GM12892 (cell line): ENCODE measurements around the gene CHST2.
A peak's percentile ranks its signal among the peaks of the same experiment; 100 is the strongest.
"Not testable (repeated sequence)": the region's sequence is repeated elsewhere in the genome, so short reads cannot be mapped to it uniquely, and the experiment has no call there.

ENCODE experiments used
- DNase-seq: peaks from one replicate; pipeline ENCODE4 v3.0.0; 2011; ENCODE audit not compliant: insufficient read length
- FAIRE-seq: peaks from 2 replicates; lab custom pipeline; 2011; peaks lifted over from hg19 to GRCh38; lab: Jason Lieb, UNC
- POLR2A ChIP-seq: IDR thresholded peaks from 2 replicates; pipeline ENCODE4 v1.6.1; 2011; ENCODE audit warnings: low read depth, low read length, control low read depth
- POLR2AphosphoS5 ChIP-seq: IDR thresholded peaks from 2 replicates; pipeline ENCODE4 v1.6.1; 2011; ENCODE audit warnings: low read depth, low read length, control low read depth
- TAF1 ChIP-seq: IDR thresholded peaks from 2 replicates; pipeline ENCODE4 v1.6.1; 2011; ENCODE audit warnings: low read depth, mild to moderate bottlenecking, control low read depth, low read length, borderline replicate concordance

The CHST2 gene

DNA sequence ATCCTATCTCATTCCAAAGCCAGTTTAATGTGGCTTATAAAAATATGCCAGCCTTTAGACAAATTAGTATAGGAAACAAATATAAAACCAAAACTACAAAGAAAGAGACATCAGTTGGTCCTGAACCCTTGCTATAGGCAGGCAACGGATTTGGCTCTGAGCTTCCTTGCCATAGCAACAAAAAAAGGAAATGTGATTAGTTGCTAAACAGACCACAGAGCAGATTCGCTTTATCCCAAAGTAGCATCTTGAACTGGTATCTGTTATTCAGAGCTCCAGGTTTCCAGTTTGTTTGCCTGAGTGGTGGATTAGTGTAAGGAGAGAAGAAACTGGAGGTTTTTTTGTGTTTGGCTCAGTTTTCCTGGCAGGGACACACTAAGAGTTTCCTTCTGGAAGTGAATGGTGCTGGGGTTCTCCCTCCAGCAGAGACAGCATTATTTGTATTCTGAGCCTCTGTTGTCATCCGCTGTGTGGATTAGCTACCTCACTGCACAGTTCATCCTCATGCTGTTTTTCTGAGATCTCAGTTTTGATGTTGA, 44.1 kb downstream of the CHST2 start:
- TF ChIP-seq TAF1 (no peak), POLR2A (no peak), POLR2AphosphoS5 (no peak)
- FAIRE-seq = peak; percentile 85
- DNase-seq = no peak

GRCh38 chr3:143165211-143165610, 45.6 kb downstream of the CHST2 start:
- FAIRE-seq = no peak
- DNase-seq = no peak
- TF ChIP-seq POLR2A (no peak), TAF1 (no peak), POLR2AphosphoS5 (no peak)

GRCh38 chr3:143165612-143166285, 46.2 kb downstream of the CHST2 start:
- peak; percentile 62 for FAIRE-seq
- not testable (repeated sequence) for DNase-seq

GRCh38 chr3:143166376-143166775, 46.8 kb downstream of the CHST2 start:
- FAIRE-seq = no peak
- TF ChIP-seq TAF1 (no peak), POLR2AphosphoS5 (no peak), POLR2A (no peak)
- no peak for DNase-seq

GRCh38 chr3:143167969-143168854, 48.6 kb downstream of the CHST2 start:
- FAIRE-seq (no peak), DNase-seq (no peak)
- TF ChIP-seq POLR2A (no peak), TAF1 (no peak), POLR2AphosphoS5 (no peak)

DNA sequence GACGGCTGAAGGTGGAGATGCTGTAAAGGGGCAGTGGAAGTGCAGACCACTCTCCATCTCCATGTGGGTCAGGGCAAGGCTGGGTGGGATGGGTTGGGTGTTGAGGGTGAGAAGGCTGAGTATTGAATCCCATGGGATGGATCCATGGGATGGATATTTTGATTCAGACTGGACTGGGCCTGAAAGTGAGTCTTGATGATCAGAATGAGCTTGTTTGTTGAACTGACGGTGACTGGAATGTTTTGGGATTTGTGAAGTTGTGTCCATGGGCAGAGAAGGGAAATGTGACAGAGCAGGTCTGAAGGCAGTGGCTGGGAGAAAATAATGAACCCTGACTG, 49.3 kb downstream of the CHST2 start:
- no peak for FAIRE-seq
- TF ChIP-seq TAF1 (no peak), POLR2A (no peak), POLR2AphosphoS5 (no peak)

DNA sequence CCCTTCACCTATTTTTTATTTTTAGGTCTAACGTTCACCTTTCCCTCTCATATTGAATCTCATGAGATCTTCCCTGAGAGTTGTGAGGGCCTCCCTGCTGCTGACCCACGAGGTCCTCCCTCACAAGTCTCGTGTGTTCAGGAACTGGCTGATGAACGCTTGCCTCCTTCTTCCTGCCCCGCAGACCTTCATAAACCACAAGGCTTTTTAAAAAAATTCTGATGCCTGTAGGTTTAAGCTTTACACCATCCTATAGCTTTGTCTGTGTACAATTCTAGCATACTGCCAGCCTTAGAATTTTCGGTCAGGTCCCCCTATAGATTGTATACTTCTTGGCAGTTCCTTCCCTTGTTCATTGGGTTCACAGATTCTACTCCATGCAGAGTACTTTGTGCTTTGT, 50.5 kb downstream of the CHST2 start:
- DNase-seq (no peak), FAIRE-seq (no peak)
- TF ChIP-seq POLR2AphosphoS5 (no peak), TAF1 (no peak), POLR2A (no peak)

More for the DNA sequence above, 49.3 kb downstream of the CHST2 start:
- DNase-seq = no peak

- no peak for FAIRE-seq
- TF ChIP-seq TAF1 = no peak
- no peak for TF ChIP-seq POLR2AphosphoS5
- DNase-seq = no peak
These were observed 51.1 kb downstream of the CHST2 start for GRCh38 chr3:143170676-143171075.

DNA sequence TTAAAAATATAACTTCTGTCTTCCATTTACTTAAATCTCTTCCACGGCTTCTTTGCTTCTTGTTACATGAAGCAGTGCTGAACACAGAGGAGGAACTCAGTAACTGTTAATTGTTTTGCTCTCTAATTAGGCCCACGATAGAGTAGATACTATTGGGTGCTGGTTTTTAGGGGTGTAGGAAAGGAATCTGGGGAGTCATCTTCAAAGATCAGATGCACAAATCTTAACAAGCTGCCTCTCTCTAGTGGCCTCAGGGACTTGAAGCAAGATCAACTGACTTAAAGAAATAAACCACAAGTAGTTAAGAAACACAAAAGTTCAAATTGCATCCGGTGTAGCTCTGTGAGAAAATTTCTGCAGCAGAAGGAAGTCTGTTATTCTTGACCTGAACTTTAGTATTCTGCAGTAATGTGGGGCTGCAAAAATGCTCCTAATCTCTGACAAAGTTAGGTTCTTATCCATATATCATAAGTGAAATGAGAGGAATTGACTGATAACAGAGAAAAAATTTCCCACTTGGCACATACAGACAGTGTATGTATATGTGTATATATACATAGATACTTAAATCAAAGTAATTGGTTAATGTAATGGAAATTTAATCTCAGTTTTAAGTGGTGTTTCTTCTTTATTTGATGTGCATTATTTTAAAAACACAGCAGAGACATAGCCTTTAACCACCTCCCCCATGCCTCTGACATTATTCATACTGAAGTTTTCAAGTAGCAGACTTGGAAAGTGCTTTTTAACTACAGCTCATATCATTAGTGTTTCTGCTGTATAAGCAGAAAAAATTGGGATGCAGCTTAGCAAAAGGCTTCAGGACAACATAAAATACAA, 51.8 kb downstream of the CHST2 start:
- TF ChIP-seq POLR2AphosphoS5 (no peak), POLR2A (no peak), TAF1 (no peak)
- FAIRE-seq (peak; percentile 73), DNase-seq (no peak)

- no peak for DNase-seq
- FAIRE-seq = no peak
- TF ChIP-seq POLR2A (no peak), TAF1 (no peak), POLR2AphosphoS5 (no peak)
These were observed 52.7 kb downstream of the CHST2 start for GRCh38 chr3:143172062-143172794.

DNA sequence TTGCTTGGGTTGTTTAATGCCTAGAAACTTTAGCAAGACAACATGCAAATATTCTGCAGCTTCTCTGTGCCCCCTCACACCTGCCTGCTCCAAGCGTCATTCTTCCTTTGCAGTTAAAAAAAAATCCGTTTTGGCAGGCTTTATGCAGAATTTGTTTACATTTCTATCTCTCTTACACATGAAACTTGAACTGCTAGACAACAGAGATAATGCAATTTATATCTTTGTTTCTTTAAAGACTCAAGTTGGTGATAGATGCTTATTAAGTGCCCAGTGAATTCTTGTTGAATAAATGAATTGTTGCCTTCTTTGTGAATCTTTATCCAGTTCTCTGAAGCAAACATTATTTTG, 53.2 kb downstream of the CHST2 start:
- FAIRE-seq (peak; percentile 24), DNase-seq (no peak)
- no peak for TF ChIP-seq POLR2A
- TF ChIP-seq TAF1 = no peak
- no peak for TF ChIP-seq POLR2AphosphoS5
